Keratinocyte (primary cell): ENCODE measurements around the gene LRRC10. TPM values are rescaled to one million over a fixed set of nuclear protein-coding genes. Genes with fewer than 3 reads are reported as not detected.

Source experiments
- DNase-seq: peaks from one replicate; pipeline ENCODE4 v3.0.0-alpha.2; 2011; ENCODE audit warnings: low read depth, missing footprints, low spot score
- FAIRE-seq: peaks from 2 replicates; lab custom pipeline; 2011; peaks lifted over from hg19 to GRCh38; lab: Jason Lieb, UNC
- H2AFZ ChIP-seq: 2 replicates; pipeline ENCODE4 v1.6.0; 2012; ENCODE audit warnings: low read length, control low read depth, inconsistent platforms; ENCODE audit not compliant: control insufficient read depth
- H3K27ac ChIP-seq: 2 replicates; pipeline ENCODE4 v1.5.1; 2011; ENCODE audit warnings: low read length; ENCODE audit not compliant: control insufficient read depth, insufficient read depth
- H3K27me3 ChIP-seq: 3 replicates; pipeline ENCODE4 v1.6.0; 2011; ENCODE audit warnings: low read length; ENCODE audit not compliant: control insufficient read depth, insufficient read depth; ENCODE audit errors: extremely low read depth
- H3K36me3 ChIP-seq, 2 experiments: 2 replicates in 1 of 2; 3 replicates in 1 of 2; pipeline ENCODE4 v1.5.1; 2011; ENCODE audit warnings: low read length in 2 of 2, mild to moderate bottlenecking in 1 of 2; ENCODE audit not compliant: control insufficient read depth in 2 of 2, insufficient read depth in 2 of 2; ENCODE audit errors: extremely low read depth in 1 of 2
- H3K4me1 ChIP-seq: 3 replicates; pipeline ENCODE4 v1.5.1; 2011; ENCODE audit warnings: low read length; ENCODE audit not compliant: control insufficient read depth, insufficient read depth; ENCODE audit errors: extremely low read depth
- H3K4me2 ChIP-seq: 3 replicates; pipeline ENCODE4 v1.6.0; 2011; ENCODE audit warnings: low read depth, low read length; ENCODE audit not compliant: control insufficient read depth, insufficient read depth; ENCODE audit errors: extremely low read depth
- H3K4me3 ChIP-seq, 3 experiments: fragments of 200-600 bp in 1 of 3; sonication (generic) in 1 of 3; 2 replicates in 2 of 3; 3 replicates in 1 of 3; pipeline ENCODE4 v1.5.1; 2011 to 2016; ENCODE audit warnings: low read length in 3 of 3, mild to moderate bottlenecking in 3 of 3, control low read depth in 2 of 3, inconsistent platforms in 1 of 3, low read depth in 1 of 3, mixed read lengths in 1 of 3, mixed run types in 1 of 3, moderate library complexity in 1 of 3; ENCODE audit not compliant: control insufficient read depth in 2 of 3, insufficient read depth in 2 of 3; ENCODE audit errors: extremely low read depth in 1 of 3
- H3K79me2 ChIP-seq: 2 replicates; pipeline ENCODE4 v1.6.0; 2012; ENCODE audit warnings: low read length; ENCODE audit not compliant: control insufficient read depth, insufficient read depth
- H3K9ac ChIP-seq: 3 replicates; pipeline ENCODE4 v1.6.0; 2011; ENCODE audit warnings: low read length; ENCODE audit not compliant: control insufficient read depth, insufficient read depth; ENCODE audit errors: extremely low read depth
- H3K9me1 ChIP-seq: 3 replicates; pipeline ENCODE4 v1.6.0; 2011; ENCODE audit warnings: low read length; ENCODE audit not compliant: control insufficient read depth, insufficient read depth; ENCODE audit errors: extremely low read depth
- H3K9me3 ChIP-seq: 2 replicates; pipeline ENCODE4 v1.5.1; 2012; ENCODE audit warnings: low read depth, low read length; ENCODE audit not compliant: control insufficient read depth
- H4K20me1 ChIP-seq: 3 replicates; pipeline ENCODE4 v1.6.0; 2011; ENCODE audit warnings: low read length; ENCODE audit not compliant: control insufficient read depth, insufficient read depth; ENCODE audit errors: extremely low read depth
- EZH2 ChIP-seq: IDR thresholded peaks from one replicate; pipeline ENCODE4 v1.6.1; 2012; ENCODE audit warnings: inconsistent platforms, mild to moderate bottlenecking, low read length, moderate library complexity
- dilution Hi-C: fragments of 300-500 bp; cut with MboI; formaldehyde crosslinking; loops from one replicate; pipeline ENCODE4 v1.7.0; 2020; ENCODE audit warnings: low sequenced_read_pairs; ENCODE audit not compliant: extremely low pct_ligation_motif_present
- polyA plus RNA-seq, 5 experiments: library from polyadenylated mRNA; depleted of rRNA in 3 of 5; stranded (reverse) in 3 of 5; stranded (forward) in 1 of 5; unstranded in 1 of 5; fragments of >200 nt; gene quantifications; 1 replicate in 1 of 5; 2 replicates in 3 of 5; 3 replicates in 1 of 5; pipeline versions ENCODE4 v1.2.1 to v1.2.3, GENCODE V29; 2011 to 2012; ENCODE audit warnings: missing spikeins in 2 of 5, low read depth in 1 of 5, low replicate concordance in 1 of 5
- TF ChIP-seq, protein P1 (sequence below), 3 experiments: IDR thresholded peaks in 1 of 3; conservative IDR thresholded peaks in 1 of 3; optimal IDR thresholded peaks in 1 of 3; 2 replicates in 2 of 3; 3 replicates in 1 of 3; pipeline versions ENCODE3 to v1.5.1; 2011; ENCODE audit warnings: low read length in 3 of 3, mild to moderate bottlenecking in 3 of 3, moderate library complexity in 2 of 3, control low read depth in 1 of 3, inconsistent platforms in 1 of 3; ENCODE audit not compliant: insufficient read depth in 2 of 3; ENCODE audit errors: extremely low read depth in 1 of 3

LRRC10 gene
- polyA plus RNA-seq, 1 donor (not counting 4 experiments of a cell fraction or from before 2014, with no cell fraction given) = not detected

- H3K9ac ChIP-seq = no peak overlapping the region
- H3K4me1 ChIP-seq = no peaks in the 10 kb centered on the region
- no peak overlapping the region for H3K4me3 ChIP-seq
- no peaks in the 10 kb centered on the region for H3K27me3 ChIP-seq
- no peak overlapping the region for H2AFZ ChIP-seq
- FAIRE-seq (no peak), DNase-seq (no peak)
- H3K36me3 ChIP-seq = no peaks in the 10 kb centered on the region
- dilution Hi-C loops = no loop called here
- H3K27ac ChIP-seq = no peak overlapping the region
- H3K9me3 ChIP-seq = no peaks in the 10 kb centered on the region
- no peak for TF ChIP-seq EZH2
- TF ChIP-seq, protein P1, sequence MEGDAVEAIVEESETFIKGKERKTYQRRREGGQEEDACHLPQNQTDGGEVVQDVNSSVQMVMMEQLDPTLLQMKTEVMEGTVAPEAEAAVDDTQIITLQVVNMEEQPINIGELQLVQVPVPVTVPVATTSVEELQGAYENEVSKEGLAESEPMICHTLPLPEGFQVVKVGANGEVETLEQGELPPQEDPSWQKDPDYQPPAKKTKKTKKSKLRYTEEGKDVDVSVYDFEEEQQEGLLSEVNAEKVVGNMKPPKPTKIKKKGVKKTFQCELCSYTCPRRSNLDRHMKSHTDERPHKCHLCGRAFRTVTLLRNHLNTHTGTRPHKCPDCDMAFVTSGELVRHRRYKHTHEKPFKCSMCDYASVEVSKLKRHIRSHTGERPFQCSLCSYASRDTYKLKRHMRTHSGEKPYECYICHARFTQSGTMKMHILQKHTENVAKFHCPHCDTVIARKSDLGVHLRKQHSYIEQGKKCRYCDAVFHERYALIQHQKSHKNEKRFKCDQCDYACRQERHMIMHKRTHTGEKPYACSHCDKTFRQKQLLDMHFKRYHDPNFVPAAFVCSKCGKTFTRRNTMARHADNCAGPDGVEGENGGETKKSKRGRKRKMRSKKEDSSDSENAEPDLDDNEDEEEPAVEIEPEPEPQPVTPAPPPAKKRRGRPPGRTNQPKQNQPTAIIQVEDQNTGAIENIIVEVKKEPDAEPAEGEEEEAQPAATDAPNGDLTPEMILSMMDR (optimal IDR thresholded peaks at IDR 0.05 in 1 of 3, IDR thresholded peaks at IDR 0.05 in 1 of 3, conservative IDR thresholded peaks at IDR 0.05 in 1 of 3; ENCODE audit: extremely low read depth in 1 of 3, insufficient read depth in 2 of 3, low read length in 3 of 3) = no peak
- H3K79me2 ChIP-seq = no peaks in the 10 kb centered on the region
- H3K4me2 ChIP-seq = no peak overlapping the region
- H3K9me1 ChIP-seq = no peaks in the 10 kb centered on the region
- no peaks in the 10 kb centered on the region for H4K20me1 ChIP-seq
Measured at GRCh38 chr12:69642531-69642930, 31.8 kb upstream of the LRRC10 start.

DNA sequence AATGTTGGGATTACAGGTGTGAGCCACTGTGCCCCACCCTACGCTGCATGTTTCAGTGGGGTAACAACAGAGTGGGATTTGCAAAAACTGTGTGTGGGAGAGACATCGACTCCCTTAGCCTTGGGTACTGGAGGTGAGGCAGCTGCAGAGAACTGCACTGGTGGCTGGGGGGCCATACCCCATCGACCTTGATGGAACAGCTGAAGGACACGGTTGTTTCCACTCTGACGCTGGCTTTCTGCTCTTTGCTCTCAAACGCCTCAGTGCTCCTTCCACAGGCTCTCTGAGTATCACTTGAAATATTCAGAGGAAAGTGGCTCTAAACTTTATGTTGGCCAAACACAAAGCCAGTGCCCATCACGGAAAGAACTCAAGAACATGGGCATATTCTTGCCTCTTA is 30.8 kb upstream of the LRRC10 start:
- DNase-seq (no peak), FAIRE-seq (no peak)
- Histone ChIP-seq H3K4me3 (no peak overlapping the region), H3K4me2 (no peak overlapping the region), H3K9me1 (no peaks in the 10 kb centered on the region), H3K27me3 (no peaks in the 10 kb centered on the region), H3K9me3 (no peaks in the 10 kb centered on the region), H3K4me1 (no peaks in the 10 kb centered on the region), H3K79me2 (no peaks in the 10 kb centered on the region), H3K9ac (no peak overlapping the region), H4K20me1 (no peaks in the 10 kb centered on the region), H3K36me3 (no peaks in the 10 kb centered on the region), H3K27ac (no peak overlapping the region), H2AFZ (no peak overlapping the region)
- TF ChIP-seq EZH2 = no peak
- TF ChIP-seq, protein P1 (optimal IDR thresholded peaks at IDR 0.05 in 1 of 3, IDR thresholded peaks at IDR 0.05 in 1 of 3, conservative IDR thresholded peaks at IDR 0.05 in 1 of 3; ENCODE audit: extremely low read depth in 1 of 3, insufficient read depth in 2 of 3, low read length in 3 of 3) = no peak
- dilution Hi-C loops = no loop called here
